ENCODE results near the gene ARMH3. TPM values are rescaled to one million over a fixed set of nuclear protein-coding genes. Genes with fewer than 3 reads are reported as not detected.

ARMH3 gene
- total RNA-seq, 3 donors from 2014 or later, result 16.6 to 21.7 (median 21.5) TPM

DNA sequence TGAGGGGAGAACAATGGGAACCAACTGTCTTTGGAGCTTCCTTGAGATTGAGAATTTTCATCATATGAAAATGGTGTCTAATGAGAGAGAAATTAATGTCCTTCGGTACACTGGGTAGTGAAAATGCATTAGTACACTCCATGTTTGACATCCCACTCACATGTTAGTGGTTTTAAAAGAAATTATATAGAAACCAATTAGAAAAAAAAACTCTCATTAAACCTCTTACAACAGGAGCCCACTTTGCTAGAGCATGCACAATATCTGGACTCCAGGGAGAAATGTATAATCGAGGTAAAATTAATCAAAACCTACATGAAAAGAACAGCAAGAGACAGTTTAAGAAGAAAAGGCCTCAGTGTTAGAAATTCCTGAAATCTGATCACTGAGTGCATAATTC lies 133.1 kb downstream of the ARMH3 start:
- no peaks in the 10 kb centered on the region for H3K27me3 Mint-ChIP-seq (ENCODE audit: low read depth)
- H3K4me3 Mint-ChIP-seq, result no peak overlapping the region
- ATAC-seq (no peak), DNase-seq (no peak)
- no peaks in the 10 kb centered on the region for H3K9me3 Mint-ChIP-seq
- peaks cover 3% of the 10 kb centered on the region for H3K4me1 Mint-ChIP-seq (ENCODE audit: low read depth)
- H3K36me3 Mint-ChIP-seq (ENCODE audit: insufficient read depth), result peaks cover 23% of the 10 kb centered on the region

DNA sequence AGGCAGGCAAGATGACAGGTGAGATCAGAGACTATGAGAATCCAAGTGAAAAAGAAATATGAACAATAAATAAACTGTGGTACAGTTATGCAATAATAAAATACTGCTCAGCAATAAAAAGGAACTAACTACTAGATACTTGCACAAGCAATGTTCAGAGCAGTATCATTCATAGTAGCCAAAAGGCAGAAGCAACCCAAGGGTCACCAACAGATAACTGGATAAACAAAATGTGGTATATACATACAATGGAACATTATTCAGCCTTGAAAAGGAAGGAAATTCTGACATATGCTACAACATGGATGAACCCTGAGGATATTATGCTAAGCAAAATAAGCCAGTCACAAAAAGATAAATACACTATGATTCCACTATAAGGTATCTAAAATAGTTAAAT lies 135.4 kb downstream of the ARMH3 start:
- no peaks in the 10 kb centered on the region for H3K27me3 Mint-ChIP-seq (ENCODE audit: low read depth)
- peaks cover 18% of the 10 kb centered on the region for H3K36me3 Mint-ChIP-seq (ENCODE audit: insufficient read depth)
- H3K4me3 Mint-ChIP-seq, result no peak overlapping the region
- ATAC-seq (no peak), DNase-seq (no peak)
- no peaks in the 10 kb centered on the region for H3K9me3 Mint-ChIP-seq
- peaks cover 3% of the 10 kb centered on the region for H3K4me1 Mint-ChIP-seq (ENCODE audit: low read depth)

DNA sequence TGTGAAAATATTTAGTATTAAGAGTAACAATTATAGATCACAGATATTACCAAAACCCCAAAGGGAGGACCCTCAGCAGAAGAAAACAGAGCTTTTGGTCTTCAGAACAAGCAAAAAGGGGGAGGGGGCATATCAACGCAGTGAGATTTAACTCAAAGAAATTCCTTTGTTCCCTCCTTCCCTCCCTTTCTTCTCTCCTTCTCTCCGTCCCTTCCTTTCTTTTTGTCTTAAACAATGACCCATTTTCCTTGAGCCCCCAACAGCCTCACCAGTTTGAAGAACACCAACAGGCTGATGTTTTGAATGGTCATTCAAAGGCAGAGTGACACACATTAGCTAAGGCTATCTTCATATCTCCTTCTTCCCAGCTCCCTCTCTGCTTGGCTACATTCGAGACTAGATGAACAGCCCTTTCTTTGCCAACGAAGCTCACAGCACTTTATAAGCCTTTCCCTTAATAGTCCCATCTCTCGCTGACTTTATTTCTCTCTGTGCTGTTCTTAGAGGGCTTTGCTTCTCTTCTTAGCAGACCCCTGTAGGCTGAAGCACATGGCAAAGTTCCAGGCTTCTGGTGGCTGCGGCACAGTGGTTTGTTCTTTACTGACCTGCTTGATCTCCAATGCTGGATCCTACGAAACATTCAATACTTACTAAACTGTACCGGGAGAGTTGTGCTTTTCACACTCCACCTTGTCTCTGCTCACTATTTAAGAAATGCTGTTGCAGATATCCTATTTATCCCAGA lies 136.8 kb downstream of the ARMH3 start:
- Mint-ChIP-seq H3K4me3 (no peak overlapping the region), H3K27me3 (ENCODE audit: low read depth) (no peaks in the 10 kb centered on the region), H3K4me1 (ENCODE audit: low read depth) (peaks cover 3% of the 10 kb centered on the region), H3K36me3 (ENCODE audit: insufficient read depth) (peaks cover 18% of the 10 kb centered on the region), H3K9me3 (no peaks in the 10 kb centered on the region)
- DNase-seq, result no peak
- ATAC-seq, result no peak

DNA sequence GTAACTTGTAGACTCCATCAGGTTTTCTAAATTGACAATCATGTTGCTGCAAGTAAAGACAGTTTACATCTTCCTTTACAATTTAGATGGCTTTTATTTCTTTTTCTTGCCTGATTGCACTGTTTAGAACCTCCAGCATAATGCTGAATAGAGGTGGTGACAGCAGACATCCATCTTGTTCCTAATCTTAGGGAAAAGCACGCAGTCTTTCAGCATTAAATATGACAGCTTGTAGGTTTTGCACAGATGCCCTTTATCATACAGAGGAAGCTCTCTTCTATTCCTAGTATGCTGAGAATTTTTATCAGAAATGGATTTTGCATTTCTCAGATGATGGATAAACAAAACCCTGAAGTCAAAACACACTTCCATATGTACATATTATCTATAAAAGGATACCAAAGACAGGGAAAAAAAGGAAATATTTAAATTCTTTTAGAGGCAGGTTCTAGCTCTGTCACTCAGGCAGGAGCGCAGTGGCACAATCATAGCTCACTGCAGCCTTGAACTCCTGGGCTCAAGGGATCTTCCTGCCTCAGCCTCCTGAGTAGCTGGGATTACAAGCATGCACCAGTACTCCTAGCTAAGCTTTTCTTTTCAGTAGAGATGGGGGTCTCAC lies 143.3 kb downstream of the ARMH3 start:
- no peak for ATAC-seq
- Mint-ChIP-seq H3K27me3 (ENCODE audit: low read depth) (no peaks in the 10 kb centered on the region), H3K4me1 (ENCODE audit: low read depth) (no peaks in the 10 kb centered on the region), H3K4me3 (no peak overlapping the region), H3K36me3 (ENCODE audit: insufficient read depth) (peaks cover 6% of the 10 kb centered on the region), H3K9me3 (no peaks in the 10 kb centered on the region)
- no peak for DNase-seq

DNA sequence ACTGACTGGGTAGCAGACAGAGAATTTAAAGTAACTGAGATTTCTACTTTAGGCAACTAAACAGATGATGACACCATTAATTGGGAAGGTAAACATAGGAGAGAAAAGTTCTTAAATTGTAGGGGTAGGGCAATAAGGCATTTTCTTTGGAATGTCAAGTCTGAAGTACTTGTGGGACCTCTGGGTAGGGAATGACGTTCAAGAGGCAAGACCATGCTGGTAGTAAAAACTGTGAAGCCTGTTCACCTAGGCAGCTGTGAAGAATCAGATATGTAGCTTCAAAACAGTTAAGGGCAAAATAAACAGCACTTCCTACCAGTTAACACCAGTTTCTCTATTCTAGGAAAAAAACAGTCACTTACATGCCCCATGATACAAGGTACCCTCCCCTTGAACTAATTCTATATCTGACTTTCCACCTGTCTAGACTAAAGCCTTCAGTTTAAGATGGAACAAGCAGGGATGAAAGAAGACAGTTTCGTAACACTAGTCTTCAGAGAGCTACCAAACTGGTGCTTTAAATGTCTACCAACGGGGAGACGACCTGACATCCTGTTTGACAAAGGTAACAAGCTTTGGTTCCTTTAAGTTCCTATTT lies 149.3 kb downstream of the ARMH3 start:
- peaks cover 11% of the 10 kb centered on the region for H3K4me1 Mint-ChIP-seq (ENCODE audit: low read depth)
- H3K4me3 Mint-ChIP-seq, result no peak overlapping the region
- H3K9me3 Mint-ChIP-seq, result no peaks in the 10 kb centered on the region
- no peak for DNase-seq
- peaks cover 9% of the 10 kb centered on the region for H3K36me3 Mint-ChIP-seq (ENCODE audit: insufficient read depth)
- ATAC-seq, result no peak
- H3K27me3 Mint-ChIP-seq (ENCODE audit: low read depth), result no peaks in the 10 kb centered on the region

DNA sequence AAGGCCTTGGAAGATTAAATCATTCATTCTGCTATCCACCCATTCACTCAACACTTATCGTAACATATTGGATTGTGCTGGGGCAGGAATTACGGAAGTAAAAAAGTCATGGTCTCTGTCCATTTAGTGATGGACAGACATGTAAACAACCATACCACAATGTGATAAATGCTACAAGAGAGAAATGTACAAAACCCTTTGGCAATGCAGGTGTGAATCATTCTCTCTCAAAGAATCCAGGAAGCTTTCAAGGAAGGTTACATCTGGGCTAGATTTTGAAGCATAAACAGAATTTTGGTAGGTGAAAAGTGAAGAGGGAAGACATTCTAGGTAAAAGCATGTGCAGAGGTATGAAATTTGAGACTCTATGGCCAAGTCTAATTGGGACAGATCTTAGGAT lies 150.7 kb downstream of the ARMH3 start:
- Mint-ChIP-seq H3K27me3 (ENCODE audit: low read depth) (no peaks in the 10 kb centered on the region), H3K36me3 (ENCODE audit: insufficient read depth) (peaks cover 13% of the 10 kb centered on the region), H3K4me1 (ENCODE audit: low read depth) (peaks cover 14% of the 10 kb centered on the region), H3K4me3 (no peak overlapping the region), H3K9me3 (no peaks in the 10 kb centered on the region)
- DNase-seq, result no peak
- no peak for ATAC-seq

DNA sequence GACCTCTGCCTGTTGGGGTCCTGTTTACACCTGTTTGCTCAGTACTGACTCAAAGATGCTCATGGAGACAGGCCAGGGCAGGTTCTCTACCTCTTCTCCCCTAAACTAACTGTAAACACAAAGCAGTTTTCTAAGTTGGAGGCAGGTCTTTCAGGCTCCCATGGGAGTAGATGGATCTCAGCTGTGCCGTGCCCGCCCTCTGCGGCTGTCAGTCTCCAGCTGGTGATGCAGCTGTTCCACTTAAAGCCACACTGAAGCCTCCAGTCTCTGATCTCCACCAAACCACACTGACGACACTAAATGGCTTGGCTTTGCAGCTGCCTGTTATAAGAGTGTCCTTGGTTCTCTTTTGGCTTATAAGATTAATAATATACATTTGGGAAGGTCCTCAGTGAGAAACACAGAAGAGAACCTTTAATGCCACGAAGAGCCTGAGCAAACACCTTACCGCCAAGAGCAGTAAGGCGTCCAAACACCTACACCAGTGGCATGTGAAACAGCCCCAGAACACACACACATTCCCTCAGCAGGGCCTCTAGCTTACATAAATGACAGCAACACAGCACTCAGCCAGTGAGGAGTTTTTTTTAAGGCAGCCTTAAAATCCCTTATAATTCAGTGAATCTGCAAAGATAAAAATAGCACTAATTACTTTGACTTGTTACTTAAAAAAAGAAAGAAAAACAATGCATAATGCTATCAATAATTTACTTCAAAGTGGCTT lies 152.0 kb downstream of the ARMH3 start:
- H3K4me3 Mint-ChIP-seq, result no peak overlapping the region
- no peak for ATAC-seq

DNA sequence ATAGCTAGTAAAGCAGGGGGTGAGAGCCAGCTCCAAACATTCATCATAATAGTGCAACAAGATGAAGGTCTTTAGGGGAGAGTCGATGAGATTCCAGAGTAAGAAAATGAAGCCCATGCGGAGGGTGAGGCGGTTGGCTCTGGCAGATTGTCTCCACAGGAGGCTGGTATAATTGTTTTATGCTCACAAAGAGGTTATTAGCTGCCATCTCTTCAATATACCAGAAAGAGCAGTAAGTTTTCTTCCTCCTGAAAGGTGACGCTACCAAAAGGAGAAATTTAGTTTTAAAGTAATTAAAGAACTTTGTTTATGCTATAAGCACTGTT lies 153.2 kb downstream of the ARMH3 start:
- peaks cover 14% of the 10 kb centered on the region for H3K4me1 Mint-ChIP-seq (ENCODE audit: low read depth)
- no peak for DNase-seq
- no peaks in the 10 kb centered on the region for H3K27me3 Mint-ChIP-seq (ENCODE audit: low read depth)
- H3K9me3 Mint-ChIP-seq, result no peaks in the 10 kb centered on the region
- no peak for ATAC-seq
- H3K36me3 Mint-ChIP-seq (ENCODE audit: insufficient read depth), result peaks cover 11% of the 10 kb centered on the region
- H3K4me3 Mint-ChIP-seq, result no peak overlapping the region

More for the DNA sequence above, 152.0 kb downstream of the ARMH3 start:
- no peaks in the 10 kb centered on the region for H3K27me3 Mint-ChIP-seq (ENCODE audit: low read depth)
- H3K9me3 Mint-ChIP-seq, result no peaks in the 10 kb centered on the region
- H3K36me3 Mint-ChIP-seq (ENCODE audit: insufficient read depth), result peaks cover 11% of the 10 kb centered on the region
- DNase-seq, result no peak
- H3K4me1 Mint-ChIP-seq (ENCODE audit: low read depth), result peaks cover 14% of the 10 kb centered on the region

DNA sequence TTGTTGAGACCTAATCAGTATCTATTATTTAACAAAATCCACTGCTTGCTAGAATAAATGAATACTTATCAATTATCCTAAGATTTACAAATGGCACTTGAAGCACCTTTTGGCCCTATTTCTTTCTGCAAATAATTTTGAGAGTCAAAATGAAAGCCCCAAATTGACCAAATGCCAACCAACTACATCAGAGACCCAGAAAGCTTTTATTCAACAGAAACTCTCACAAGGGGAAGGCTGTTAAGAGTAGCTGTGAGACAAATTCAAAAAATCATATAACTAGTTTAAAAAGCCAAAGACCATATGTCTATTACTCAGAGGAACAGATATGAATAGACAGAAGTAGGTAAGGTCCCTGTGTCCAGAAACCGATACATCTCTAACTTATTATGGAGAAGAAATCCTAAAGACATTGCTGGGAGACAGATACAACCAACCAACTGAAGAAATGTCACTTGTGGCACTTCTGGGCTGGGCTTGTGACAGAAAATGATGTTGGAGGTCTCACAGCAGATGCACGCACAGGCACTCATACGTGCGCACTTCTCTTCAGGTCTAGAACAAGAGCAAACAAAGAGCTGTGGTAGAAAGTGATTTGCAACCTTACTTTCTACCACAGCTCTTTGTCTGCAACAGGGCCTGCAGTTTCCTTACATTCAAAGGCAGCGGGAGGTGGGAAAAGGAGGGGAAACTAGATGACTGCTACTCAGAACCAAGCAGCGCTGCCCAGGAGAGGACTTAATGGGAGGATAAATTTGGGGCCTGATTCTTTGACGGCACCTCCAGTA lies 153.7 kb downstream of the ARMH3 start:
- Mint-ChIP-seq H3K4me3 (no peak overlapping the region), H3K27me3 (ENCODE audit: low read depth) (no peaks in the 10 kb centered on the region)
- ATAC-seq, result no peak

DNA sequence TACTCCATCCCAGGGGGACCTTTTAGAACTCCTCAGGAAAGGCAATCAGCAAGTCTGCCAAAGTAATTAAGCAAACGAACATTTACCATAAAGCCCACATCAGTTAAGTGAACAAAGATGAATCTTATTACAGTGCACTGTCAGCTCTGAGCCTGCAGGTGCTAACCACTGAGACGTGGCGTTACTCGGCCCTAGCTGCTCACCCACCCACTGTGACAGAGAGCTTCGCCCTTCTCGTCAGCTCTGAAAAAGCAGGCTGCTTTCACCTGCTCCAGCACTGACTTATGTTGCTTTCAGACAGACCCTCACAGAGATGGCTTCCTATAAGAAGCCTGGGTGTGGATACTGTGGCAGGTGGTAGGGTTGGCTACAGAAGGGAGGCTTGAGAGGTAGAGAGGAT lies 154.6 kb downstream of the ARMH3 start:
- no peak overlapping the region for H3K4me3 Mint-ChIP-seq
- DNase-seq, result no peak
- ATAC-seq, result no peak
- peaks cover 10% of the 10 kb centered on the region for H3K4me1 Mint-ChIP-seq (ENCODE audit: low read depth)
- H3K36me3 Mint-ChIP-seq (ENCODE audit: insufficient read depth), result peaks cover 9% of the 10 kb centered on the region
- H3K9me3 Mint-ChIP-seq, result no peaks in the 10 kb centered on the region
- H3K27me3 Mint-ChIP-seq (ENCODE audit: low read depth), result no peaks in the 10 kb centered on the region

More for the DNA sequence above, 153.7 kb downstream of the ARMH3 start:
- H3K9me3 Mint-ChIP-seq, result no peaks in the 10 kb centered on the region
- no peak for DNase-seq
- peaks cover 14% of the 10 kb centered on the region for H3K4me1 Mint-ChIP-seq (ENCODE audit: low read depth)
- peaks cover 11% of the 10 kb centered on the region for H3K36me3 Mint-ChIP-seq (ENCODE audit: insufficient read depth)

DNA sequence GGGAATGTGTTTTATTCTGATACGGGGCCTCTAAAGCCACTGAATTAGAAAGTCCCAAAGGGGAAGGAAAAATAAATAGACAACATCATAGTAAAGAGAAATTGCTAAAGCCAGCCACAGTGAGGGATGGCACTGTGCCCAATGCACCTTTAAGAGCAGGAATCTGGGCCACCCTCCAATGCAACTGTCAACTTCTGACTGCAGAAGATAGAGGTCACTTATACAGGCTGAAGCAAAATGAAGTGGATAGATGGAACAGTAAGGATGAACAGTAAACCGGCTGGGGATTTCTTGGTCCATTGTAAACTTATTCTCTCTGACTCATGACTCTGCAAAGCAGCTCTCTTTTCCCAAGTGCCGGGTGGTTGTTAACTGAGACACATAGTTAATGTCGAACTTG lies 158.3 kb downstream of the ARMH3 start:
- ATAC-seq, result no peak
- H3K9me3 Mint-ChIP-seq, result no peaks in the 10 kb centered on the region

DNA sequence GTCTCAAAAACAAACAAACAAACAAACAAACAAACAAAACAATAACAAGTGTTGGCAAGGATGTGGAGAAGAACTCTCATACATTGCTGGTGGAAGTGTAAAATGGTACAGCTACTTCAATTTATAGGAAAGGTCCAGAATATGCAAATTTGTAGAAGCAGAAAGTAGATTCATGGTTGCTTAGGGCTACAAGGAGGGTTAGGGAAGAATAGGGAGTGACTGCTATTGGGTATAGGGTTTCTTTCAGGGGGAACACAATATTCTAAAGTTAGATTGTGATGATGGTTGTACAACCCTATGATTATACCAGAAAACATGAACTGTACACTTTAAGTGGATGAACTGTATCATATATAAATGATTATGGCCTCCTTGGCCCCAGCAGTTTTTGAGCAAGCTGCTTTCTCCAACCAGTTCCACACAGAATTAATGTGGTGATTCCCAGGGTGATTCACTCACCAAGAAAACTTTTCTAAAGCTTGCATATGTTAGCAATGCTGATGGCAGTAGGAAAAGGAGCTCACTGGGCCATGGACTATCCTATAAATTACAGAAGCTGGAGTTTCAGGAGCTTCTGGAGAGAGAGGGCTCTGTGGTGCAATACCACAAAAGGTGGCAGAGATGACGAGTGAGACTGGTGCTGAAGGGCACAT lies 159.6 kb downstream of the ARMH3 start:
- Mint-ChIP-seq H3K27me3 (ENCODE audit: low read depth) (no peaks in the 10 kb centered on the region), H3K9me3 (no peaks in the 10 kb centered on the region), H3K4me3 (no peak overlapping the region), H3K4me1 (ENCODE audit: low read depth) (peaks cover 8% of the 10 kb centered on the region), H3K36me3 (ENCODE audit: insufficient read depth) (peaks cover 2% of the 10 kb centered on the region)
- DNase-seq, result no peak
- ATAC-seq, result no peak

More for the DNA sequence above, 158.3 kb downstream of the ARMH3 start:
- peaks cover 11% of the 10 kb centered on the region for H3K4me1 Mint-ChIP-seq (ENCODE audit: low read depth)
- peaks cover 4% of the 10 kb centered on the region for H3K36me3 Mint-ChIP-seq (ENCODE audit: insufficient read depth)
- H3K4me3 Mint-ChIP-seq, result no peak overlapping the region
- DNase-seq, result no peak
- H3K27me3 Mint-ChIP-seq (ENCODE audit: low read depth), result no peaks in the 10 kb centered on the region

DNA sequence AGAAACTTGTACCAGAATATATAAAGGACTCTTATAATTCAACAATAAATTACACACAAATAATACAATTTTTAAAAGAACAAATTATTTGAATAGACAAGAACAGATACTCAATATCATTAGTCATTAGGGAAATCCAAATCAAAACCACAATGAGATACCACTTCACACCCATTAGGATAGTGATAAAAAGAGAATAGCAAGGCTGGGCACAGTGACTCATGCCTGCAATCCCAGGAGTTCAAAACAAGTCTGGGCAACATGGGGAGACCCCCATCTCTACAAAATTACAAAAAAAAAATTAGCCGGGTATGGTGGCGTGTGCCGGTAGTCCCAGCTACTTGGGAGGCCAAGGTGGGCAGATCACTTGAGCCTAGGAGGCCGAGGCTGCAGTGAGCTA lies 160.2 kb downstream of the ARMH3 start:
- Mint-ChIP-seq H3K36me3 (ENCODE audit: insufficient read depth) (no peaks in the 10 kb centered on the region), H3K27me3 (ENCODE audit: low read depth) (no peaks in the 10 kb centered on the region), H3K9me3 (no peaks in the 10 kb centered on the region), H3K4me3 (no peak overlapping the region), H3K4me1 (ENCODE audit: low read depth) (peaks cover 8% of the 10 kb centered on the region)
- peak; percentile 63 to 67 for ATAC-seq
- no peak for DNase-seq

Data from activated T-cell treated with anti-CD3 and anti-CD28 coated beads, Interleukin-2, amount 50 U/mL, for 4 hours (primary cell).